GM18511 (cell line): ENCODE data around the gene WHRN.

Experiments used
- ATAC-seq: cut with Tn5 transposase; IDR thresholded peaks from one replicate; pipeline ENCODE4 v1.9.1; 2021; ENCODE audit warnings: mild to moderate bottlenecking, moderate library complexity; ENCODE audit not compliant: unreplicated experiment

The WHRN gene

DNA sequence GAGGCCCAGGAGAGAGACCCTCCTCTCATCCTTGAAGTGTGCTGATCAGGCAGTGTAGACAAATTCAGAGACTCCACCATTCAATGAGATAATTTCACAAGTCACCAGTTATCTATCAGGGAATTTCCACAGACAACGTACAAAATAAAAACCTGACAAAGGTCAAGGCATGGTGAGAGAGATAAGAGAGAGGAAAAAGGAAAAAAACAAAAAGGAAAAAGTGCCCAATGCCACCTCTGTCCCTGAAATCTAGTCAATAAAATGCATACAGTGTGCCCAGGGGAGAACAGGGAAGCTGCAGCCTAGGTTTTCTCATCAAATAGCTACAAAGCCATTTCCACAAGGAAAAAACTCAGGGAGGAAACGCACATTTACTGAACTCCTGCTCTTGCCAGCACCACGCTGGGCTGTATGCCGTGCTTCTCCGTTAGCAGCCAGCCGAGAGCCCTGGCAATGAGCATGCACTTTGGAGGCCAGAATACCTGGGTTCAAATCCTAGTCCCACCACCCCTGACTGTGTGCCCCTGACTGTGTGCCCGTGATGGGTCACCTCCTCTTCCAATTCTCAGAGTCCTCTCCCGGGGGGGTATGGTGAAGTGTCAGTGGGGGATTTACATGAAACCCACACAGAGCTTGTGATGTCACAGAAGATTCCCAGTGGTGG is 11.6 kb downstream of the WHRN start:
- no peak for ATAC-seq

DNA sequence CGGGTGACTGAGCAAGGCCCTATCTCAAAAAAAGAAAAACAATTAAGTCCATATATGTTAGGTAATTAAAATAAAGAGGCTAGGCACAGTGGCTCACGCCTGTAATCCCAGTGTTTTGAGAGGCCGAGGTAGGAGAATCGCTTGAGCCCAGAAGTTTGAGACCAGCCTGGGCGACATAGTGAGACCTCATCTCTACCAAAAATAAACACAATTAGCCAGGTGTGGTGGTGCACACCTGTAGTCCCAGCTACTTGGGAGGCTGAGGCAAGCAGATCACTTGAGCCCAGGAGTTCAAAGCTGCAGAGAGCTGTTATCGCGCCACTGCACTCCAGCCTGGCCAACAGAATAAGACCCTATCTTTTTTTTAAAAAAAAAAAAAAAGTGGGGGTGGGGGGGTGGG is 12.3 kb downstream of the WHRN start:
- no peak for ATAC-seq

DNA sequence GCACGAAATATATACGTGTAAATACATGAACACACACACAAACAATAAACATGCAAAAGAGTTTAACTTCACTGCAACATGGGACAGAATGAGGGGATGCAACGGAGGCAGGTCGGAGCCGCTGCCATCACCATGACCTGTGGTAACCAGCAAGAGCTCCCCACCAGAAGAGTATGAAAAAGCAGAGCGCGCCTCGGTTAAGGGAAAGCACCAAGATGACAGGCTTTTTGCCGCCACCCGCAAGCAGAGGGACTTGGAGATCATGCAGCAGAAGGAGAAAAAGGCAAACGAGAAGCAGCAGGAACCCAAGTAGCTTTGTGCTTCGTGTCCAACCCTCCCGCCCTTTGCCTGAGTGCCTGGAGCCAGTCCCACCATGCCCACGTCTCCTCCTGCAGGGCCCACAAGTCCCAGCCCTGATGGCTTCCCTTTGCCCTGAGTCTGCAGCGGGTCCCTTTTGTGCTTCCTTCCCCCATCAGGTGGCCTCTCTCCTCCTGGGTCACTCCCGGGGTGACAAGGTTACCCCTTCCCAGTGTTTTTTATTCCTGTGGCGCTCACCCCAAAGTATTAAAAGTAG is 13.8 kb downstream of the WHRN start:
- ATAC-seq, result no peak

DNA sequence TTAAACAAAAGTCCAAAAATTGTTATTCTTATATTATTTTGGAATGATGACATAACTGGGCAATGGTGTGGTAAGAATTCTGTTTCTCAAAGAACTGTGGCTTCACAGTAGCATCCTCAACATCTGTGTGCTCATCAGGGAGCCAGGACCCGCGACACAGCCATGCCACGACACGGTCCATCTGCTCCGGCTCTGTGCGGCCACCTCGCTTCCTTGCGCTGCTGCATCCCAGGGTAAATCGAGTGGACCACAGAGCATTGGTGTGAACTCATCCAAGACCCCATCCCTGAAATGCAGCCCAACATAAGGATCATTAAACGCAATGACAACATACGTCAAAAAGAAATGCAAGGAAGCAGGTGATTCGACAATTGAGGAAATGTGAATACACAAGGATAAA is 15.3 kb downstream of the WHRN start:
- ATAC-seq, result no peak

DNA sequence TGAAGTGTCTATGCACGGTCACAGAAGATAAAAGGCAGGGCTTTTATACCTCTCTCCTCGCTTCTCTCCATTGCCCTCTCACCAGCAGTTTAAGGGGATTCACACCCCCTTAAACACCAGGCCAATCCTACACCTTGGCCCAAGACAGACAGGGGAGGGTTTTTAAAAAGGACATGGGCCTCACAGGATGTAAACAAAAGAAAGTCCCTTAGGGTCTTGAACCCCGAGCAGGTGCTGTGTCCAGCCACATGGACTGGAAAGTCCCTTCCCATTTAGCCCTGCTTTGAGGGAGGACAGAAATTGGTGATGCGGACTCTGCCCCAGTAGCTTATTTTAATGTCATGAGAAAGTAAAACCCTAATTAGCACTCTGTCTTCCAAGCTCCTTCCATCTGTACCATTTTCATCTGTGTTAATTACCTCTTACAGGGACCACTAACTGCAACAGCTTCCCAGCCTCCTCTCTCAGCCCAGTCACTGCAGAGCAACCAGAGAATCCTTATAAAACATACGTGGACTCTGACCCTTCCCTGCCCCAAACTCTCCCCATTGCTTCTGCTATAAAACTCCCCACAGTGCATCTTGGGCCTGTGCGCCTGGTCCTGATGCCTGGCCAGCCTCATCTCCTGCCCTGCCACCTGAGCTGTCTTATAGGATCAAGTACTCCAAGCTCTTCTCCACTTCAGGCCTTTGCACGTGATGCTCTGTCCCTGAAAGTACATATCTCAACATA is 16.7 kb downstream of the WHRN start:
- ATAC-seq, result no peak

DNA sequence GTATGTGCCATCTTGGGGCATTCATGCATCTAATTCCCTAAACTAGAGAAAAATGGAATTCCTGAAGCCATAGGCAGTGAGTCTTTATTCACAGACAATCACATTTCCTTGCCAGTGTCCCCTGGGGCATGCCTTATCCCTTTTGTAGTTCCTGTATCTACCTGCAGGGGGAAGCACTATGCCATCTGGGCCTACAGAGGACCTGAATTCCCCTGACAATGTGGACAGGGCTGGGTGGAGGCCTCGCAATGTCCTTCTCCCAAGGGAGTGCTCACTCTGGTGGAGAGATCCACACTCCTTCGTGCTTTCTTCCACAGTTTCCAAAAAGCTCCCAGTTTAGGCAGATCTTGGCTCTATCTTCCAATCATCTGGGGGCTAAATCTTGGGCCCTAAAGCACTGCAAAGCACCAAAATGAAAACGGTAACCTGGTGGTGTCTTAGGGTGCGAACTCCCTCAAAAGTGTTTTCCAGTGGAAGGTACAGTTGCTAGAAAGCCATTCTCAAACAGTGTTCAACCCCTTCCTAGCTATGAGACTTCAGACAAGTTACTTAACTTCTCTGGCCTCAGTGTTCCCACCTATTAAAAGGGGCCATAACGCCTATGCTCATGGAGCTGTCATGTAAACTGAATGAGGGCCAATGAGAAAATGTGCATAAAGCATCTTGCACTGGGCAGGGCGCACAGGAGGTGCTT is 17.5 kb downstream of the WHRN start:
- no peak for ATAC-seq

DNA sequence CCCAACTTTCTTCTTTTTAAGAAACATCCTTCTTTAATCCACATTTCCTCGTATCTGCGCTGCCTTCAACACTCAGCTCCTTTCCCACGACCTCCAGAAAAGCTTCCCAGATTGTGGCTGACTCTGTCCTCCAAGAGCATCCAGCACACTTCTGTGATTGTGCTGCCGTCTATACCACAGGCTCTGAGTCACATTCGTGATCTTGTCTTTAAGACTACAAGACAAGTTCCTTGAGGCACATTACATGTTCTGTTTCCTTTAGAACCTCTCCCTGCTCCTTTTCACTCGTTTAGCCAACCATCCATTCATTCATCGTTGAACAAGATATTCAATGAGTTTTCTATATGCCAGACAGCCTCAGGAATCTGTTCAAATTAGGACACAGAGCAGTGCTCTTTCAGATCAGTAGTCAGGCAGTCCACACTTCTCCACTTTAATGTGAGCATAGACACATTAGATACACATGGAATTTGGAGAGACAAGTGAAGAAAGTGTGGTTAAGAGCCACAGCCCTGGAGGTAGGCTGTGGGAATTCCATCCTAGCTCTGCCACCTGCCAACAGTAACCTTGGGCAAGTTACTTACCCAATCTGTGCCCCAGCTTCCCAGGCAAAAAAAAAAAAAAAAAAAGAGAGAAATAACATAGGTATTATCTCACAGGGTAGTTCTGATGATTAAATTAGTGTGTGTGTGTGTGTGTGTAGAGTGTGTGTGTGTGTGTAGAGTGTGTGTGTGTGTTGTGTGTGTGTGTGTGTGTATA is 18.9 kb downstream of the WHRN start:
- no peak for ATAC-seq

DNA sequence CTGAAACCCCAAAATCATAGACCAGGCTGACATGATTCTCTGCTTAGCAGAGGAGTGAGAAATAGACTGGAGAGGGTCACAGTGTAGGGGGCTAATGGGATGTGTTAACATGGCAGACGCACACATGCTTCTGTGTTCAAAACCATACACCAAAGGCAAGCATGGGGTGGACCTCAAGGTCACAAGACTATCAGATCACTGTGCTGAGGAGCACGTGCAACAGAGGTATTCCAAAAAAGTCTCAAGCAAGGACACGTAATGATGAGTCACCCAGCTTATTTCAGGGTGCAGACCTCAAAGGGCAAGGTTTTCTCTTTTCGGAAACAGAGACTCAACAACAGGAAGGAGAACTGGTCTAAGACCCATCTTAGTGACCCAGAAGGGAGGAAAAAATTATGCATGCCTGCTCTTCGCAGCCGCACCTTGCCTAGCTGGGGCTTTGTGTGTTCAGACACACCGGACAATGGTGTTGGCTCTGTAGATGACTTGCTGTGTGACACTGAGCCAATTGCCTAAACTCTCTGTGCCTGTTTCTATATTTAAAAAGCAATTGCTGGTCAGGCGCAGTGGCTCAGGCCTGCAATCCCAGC is 20.3 kb downstream of the WHRN start:
- ATAC-seq, result peak; percentile 83

DNA sequence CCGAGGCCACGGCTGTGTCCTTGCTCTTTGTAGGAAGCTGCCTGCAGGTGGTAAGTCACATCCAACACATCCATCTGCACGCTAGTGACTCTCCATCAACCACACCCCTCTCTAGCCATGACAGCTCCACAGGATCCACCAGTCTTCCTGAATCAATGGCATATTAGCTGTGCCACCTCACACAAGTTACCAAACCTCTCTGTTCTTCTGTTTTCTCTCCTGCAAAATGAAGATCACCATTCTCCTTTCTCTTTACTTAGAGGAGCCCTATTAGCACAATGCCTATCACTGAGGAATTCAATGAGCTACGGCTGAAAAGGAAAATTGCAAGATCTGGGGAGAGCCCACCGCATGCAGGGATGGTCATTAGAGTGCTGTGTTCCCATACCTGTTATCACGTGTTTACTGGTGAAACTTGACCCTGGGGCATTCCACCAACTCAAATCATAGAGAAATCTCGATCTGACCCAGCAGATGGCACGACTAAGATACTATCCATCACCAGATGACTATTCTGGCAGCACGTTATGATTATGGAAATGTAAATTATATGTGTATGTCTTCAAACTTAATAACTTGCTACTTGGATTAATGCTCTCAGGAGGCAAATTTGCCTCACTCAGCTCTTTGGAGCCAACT is 20.9 kb downstream of the WHRN start:
- peak; percentile 28 for ATAC-seq

DNA sequence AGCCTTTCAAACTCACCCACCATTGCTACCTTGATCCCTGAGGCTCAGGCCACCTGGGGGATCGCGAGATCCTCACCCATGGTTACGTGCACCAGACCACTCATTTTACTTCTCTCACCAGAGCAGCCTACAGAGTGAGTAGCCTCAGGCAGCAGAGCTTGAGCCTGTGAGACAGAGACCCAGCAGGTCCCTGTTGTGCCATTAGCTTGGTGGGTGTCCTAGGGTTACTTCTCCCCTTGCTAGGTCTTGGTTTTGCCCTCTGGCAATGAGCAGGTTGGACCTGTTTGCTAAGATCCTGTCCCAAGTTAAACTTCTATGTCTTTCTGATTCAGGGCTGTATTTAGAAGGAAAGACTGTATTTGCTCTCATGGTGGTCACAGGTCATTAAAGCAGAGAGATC is 21.8 kb downstream of the WHRN start:
- no peak for ATAC-seq

DNA sequence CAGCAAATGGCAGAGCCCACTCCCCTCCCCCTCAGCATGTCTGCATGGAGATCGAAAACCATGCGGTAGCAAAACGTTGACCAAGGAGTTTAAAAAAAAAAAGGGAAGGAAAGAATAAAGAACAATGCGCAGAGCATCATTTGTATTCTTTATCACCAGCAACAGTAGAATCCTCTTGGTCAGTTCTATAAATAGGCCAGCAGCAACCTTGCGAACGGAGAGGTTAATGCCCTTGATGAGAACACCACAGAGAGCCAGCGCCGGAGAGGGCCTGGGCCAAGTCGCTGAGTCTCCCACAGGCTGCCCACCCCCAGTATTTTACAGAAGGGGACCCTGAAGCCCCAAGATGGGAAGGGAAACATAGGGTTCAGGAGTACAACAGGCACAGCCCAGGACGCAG is 22.7 kb downstream of the WHRN start:
- ATAC-seq, result no peak

DNA sequence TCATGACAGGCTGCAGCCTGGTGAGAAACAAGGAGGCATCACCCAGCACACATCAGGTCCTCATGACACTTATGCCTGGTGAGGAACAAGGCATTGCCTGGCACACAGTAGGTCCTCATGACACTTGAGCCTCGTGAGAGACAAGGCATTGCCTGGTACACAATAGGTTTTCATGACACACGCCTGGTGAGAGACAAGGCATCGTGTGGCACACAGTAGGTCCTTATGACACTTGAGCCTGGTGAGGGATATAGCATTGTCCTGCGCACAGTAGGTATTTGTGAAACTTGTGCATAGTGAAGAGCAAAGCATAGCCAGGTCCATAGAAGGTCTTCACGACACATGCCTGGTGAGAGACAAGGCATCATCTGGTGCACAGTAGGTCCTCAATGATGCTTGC is 23.5 kb downstream of the WHRN start:
- no peak for ATAC-seq

DNA sequence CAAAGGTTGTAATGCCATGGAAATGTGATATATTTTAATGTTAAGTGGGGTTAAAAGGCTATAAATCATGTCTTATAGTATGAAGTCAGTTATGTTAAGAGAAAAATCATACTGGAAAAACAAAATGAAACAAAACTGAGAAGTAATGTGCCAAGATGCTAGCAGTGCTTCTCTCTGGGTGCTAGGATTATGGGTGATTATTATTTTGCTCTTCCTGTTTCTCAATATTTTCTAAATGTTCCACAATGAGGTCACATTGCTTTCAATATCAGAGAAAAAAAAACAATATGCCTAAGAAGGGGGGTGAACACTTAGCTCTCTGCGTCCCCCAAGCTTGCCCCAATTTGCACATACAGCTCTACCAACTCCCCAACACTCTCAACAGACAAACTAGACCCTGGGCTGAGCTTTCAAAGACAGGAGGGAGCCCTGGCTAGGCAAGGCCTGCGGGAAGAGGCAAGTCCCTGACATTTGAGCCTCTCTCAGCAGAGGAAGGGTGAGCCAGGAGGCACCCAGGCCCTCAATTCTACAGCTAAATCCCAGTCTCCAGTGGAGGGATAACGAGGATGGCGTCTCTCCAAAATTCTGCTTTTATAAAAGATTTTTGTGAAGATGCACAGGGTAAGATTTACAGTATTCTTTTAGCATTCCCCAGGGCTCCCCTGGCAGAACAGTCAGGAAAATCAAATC is 24.4 kb downstream of the WHRN start:
- ATAC-seq, result no peak

DNA sequence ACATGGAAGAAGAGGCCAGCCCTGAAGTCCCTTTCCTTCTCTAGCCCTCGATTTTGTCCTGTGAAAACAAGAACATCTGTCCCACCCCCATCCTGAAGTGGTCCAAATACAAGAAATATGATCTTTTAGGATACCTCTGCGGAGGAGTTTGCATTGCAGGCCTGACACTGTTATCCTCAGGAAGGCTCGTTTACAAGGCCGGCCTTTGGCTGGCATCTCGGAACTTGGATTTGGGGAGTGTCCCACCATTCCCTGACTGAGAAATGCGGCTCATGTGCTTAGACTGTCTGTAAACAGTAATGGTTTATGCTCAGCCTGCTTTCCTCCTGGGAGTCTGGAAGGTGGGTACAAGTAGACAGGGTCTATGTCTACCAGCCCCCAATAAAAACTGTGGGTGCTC is 26.4 kb downstream of the WHRN start:
- ATAC-seq, result no peak

DNA sequence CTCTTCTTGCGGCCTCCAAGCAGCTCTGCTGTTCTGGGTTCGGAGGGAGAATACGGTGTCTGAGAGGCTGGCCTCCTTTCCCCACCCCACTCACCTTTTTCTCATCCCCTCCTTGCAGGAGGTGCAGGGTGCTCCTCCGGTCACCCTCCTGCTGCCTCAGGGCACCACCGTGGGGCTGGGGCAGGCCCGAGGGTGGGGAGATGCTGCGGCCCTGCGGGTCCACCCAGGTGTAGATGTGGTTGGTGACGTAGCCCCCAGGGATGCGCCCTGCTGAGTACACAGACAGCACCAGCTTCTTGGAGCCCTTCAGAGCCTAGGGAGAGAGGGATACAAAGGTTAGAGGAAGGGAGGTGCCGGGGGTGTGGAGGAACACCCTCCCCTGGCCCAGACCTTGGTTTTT is 26.8 kb downstream of the WHRN start:
- no peak for ATAC-seq

DNA sequence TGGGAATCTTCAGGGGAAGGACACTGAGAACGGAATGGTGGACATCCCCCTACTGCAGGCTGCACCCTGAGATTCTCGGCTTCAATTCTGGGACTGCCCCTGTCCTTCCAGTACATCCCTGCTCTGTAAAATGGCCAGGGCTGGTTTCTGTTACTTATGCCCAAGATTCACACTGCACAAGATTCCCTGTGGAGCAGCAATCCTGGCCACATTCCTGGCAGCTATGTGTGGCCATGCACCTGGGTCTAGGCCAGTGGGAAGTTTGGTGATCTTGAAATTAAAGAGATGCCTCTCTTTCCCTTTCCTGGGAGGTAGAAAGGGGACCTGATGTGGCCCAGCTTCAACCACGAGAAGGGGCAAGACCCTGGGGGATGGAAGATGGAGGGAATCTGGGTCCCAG is 27.6 kb downstream of the WHRN start:
- ATAC-seq, result no peak

DNA sequence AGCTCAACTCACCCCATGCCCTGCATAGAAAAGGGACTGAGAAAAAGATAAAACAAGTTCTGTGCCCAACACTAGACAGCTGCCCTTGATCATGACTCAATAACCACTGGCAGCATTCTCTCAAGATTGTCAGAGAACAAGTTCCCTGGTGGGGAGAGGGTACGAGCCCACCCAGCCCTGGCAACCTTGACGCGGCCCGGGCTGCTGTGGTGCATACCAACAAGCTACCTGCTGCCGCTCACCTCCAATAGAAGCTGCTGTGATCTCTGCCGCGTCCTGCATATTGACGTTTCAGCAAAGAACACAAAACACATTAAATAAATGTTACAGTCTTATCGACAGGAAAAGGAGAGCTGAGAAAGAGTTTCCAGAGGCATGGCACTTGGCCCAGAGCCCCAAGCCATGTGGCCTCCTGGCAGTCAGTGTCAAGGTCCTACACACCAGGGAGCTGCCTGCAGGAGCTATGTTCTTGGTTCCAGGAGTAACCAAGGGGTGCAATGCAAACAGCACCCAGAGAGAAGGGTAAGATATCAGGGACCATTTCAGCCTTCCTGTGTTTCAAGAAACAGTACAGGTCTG is 28.3 kb downstream of the WHRN start:
- ATAC-seq, result no peak

DNA sequence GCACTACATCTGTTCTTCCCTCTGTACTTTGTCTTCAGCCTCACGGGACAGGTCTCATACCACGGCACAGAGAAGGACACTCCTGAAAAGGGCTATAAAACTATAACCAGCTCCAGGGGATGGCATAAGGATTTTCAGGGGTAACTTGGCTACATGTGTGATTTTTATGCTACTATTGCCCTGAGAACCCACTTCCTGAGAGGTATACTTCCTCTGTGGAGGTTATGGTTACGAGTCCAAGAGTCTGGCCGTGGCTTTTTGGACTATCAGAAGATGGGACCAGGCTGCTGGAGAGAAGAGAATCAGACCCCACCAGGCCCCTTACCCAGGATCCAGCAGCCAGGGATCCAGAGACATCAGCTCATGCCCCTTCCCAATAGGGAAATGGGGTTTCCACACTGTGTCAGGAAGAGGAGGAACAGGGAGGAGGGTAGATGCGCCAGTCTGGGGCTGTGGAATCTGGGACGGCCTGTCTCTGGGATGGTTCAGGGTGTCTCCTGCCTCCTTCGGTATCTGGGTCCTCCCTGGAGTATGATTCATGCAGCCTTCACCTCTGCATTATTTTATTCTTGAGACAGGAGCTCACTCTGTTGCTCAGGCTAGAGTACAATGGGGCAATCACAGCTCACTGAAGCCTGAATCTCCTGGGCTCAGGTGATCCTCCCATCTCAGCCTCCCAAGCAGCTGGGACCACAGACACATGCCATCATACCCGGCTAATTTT is 29.7 kb downstream of the WHRN start:
- ATAC-seq, result no peak

DNA sequence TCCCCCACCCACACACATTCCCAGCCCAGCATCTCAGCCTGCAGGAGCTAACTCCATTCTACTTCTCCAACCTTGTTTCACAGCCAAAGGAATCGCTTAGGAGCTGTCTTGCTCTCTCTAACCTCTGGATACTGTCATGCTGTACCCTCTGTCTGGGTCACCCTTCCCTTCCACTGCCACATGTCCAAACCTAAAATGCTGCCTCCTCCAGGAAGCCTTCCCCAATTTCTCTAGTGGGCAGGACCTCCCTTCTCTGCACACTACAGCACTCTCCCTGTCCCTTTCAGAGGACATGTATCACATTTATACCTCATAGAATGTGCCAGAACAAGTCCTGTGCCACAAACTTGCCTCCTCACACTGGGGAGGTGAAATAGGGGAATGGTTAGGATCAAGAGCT is 30.8 kb downstream of the WHRN start:
- ATAC-seq, result no peak
